Spleen (tissue), 11 donors: ENCODE data around the gene HLF. TPM values are rescaled to one million over a fixed set of nuclear protein-coding genes. Genes with fewer than 3 reads are reported as not detected.

Source experiments
- DNase-seq: peaks from one replicate; pipeline ENCODE4 v3.0.0-alpha.2; 2020
- H3K27ac ChIP-seq, 8 donors: fragments of 200-600 bp; sonication (generic) in 7 of 8; 1 replicate in 4 of 8; 2 replicates in 4 of 8; pipeline versions ENCODE4 v1.5.0 to v1.8.0; 2016 to 2021; ENCODE audit warnings: inconsistent platforms in 4 of 8, mild to moderate bottlenecking in 4 of 8, moderate library complexity in 1 of 8
- H3K27me3 ChIP-seq, 7 donors: fragments of 200-600 bp; sonication (generic) in 6 of 7; replicated peaks in 1 of 7; 1 replicate in 4 of 7; 2 replicates in 3 of 7; pipeline versions ENCODE4 v1.5.0 to v1.8.0; 2016 to 2021; ENCODE audit warnings: inconsistent platforms in 3 of 7, mild to moderate bottlenecking in 1 of 7
- H3K36me3 ChIP-seq, 6 donors: fragments of 200-600 bp; sonication (generic) in 5 of 6; 1 replicate in 4 of 6; 2 replicates in 2 of 6; pipeline versions ENCODE4 v1.5.0 to v1.8.0; 2016 to 2021; ENCODE audit warnings: inconsistent platforms in 2 of 6
- H3K4me1 ChIP-seq, 6 donors: fragments of 200-600 bp; sonication (generic) in 5 of 6; 1 replicate in 3 of 6; 2 replicates in 3 of 6; pipeline versions ENCODE4 v1.5.0 to v1.8.0; 2016 to 2021; ENCODE audit warnings: inconsistent platforms in 3 of 6
- H3K4me3 ChIP-seq, 8 donors: fragments of 200-600 bp; sonication (generic) in 7 of 8; 1 replicate in 4 of 8; 2 replicates in 4 of 8; pipeline versions ENCODE4 v1.5.0 to v1.8.0; 2016 to 2021; ENCODE audit warnings: inconsistent platforms in 4 of 8, mild to moderate bottlenecking in 4 of 8, moderate library complexity in 2 of 8
- H3K9me3 ChIP-seq, 8 donors: fragments of 200-600 bp; sonication (generic) in 7 of 8; 1 replicate in 4 of 8; 2 replicates in 4 of 8; pipeline versions ENCODE4 v1.5.0 to v1.8.0; 2016 to 2021; ENCODE audit warnings: inconsistent platforms in 4 of 8
- CTCF ChIP-seq, 11 experiments: fragments of 200-600 bp in 7 of 11; fragments of 450-650 bp in 4 of 11; sonication (generic) in 4 of 11; IDR thresholded peaks in 8 of 11; conservative IDR thresholded peaks in 3 of 11; 1 replicate in 7 of 11; 2 replicates in 4 of 11; pipeline versions ENCODE4 v1.4.0 to v1.8.0; 2016 to 2021; ENCODE audit warnings: antibody characterized with exemption in 11 of 11, inconsistent platforms in 4 of 11, mild to moderate bottlenecking in 1 of 11
- POLR2A ChIP-seq, 3 donors: fragments of 450-650 bp; IDR thresholded peaks; one replicate each; pipeline ENCODE4 v1.5.1; 2017; ENCODE audit warnings: antibody characterized with exemption in 3 of 3, mild to moderate bottlenecking in 1 of 3
- POLR2AphosphoS5 ChIP-seq, 3 donors: sonication (generic); formaldehyde crosslinking; IDR thresholded peaks; one replicate each; pipeline ENCODE4 v1.5.1; 2017; ENCODE audit warnings: antibody characterized with exemption in 3 of 3
- WGBS, 5 donors: extraction: QIAGEN DNeasy Blood & Tissue Kit in 3 of 5; methylation state at CpG; one replicate each; pipeline versions ENCODE4 v1.1.5 to v1.1.7; 2013 to 2018; 5-methylcytosine and 5-hydroxymethylcytosine counted together
- intact Hi-C: fragments of 100-400 bp; cut with DNase I; formaldehyde crosslinking; loops from one replicate; pipeline ENCODE4 v1.15.0; 2023; ENCODE audit warnings: low total_unique reads
- polyA plus RNA-seq, 3 donors: library from polyadenylated mRNA; stranded (reverse); fragments of 200-250 nt; gene quantifications; one replicate each; pipeline ENCODE4 v1.2.1, GENCODE V29; 2013
- total RNA-seq, 7 donors: library from RNA; depleted of rRNA in 3 of 7; stranded (reverse); fragments of >200 nt in 3 of 7; fragmentation: NEBNext Ultra II Directional in 4 of 7; extraction: Animal tissue kit (Norgen Biotek cat#: 25700) in 4 of 7; gene quantifications; one replicate each; pipeline versions ENCODE4 v1.1.0 to v1.2.1, GENCODE V29; 2016 to 2021
- donor health status: healthy with polysubstance abuse.
- donor health status: DM: no; HTN: no; CAD: no; lungs with moderate emphysema.
- donor health status: DM: no; HTN: no; CAD: no.
- donor health status: Bipolar disorder and iron deficiency.
- donor health status: healthy.
- donor health status: DM: no; HTN: no; CAD: no.
- donor health status: DM: yes; HTN: yes; CAD: no.

Gene HLF
- total and polyA plus RNA-seq, 10 donors, result 1.6 to 37.9 (median 12.9) TPM

DNA sequence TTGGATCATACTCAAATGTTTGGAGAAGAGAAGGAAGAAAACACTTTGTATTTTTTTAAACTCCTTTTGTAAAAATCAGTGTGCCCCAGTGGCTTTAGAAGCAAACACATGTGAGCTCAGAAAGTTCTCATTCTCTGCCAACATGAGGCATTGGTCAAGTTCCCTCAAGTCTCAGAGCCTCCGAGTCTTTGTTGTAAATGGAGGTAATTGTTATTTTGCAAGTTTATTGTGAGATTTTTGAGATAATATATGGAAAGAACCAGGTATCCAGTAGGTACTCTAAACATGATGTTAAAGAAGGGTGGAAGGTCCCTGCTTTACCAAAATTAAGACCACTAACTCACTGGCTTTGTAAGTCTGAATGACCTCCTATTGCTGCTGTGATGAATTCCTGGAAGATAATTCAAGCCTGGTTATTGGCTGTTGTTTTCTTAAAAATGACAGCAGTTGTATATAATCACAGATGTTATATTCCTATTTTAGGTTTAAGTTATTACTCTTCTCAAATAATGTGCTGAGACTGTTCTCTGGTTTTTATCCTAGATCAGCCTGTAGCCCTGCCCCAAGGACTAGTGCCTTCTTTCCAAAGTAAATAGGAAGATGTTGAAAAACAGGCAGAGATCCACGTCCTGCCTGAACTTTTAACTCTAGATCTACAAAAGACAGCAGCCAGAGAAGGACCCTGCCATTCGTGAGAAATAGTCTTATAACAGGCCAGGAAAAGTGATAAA is 2.4 kb downstream of the HLF start:
- Histone ChIP-seq H3K27ac (peak overlapping the region in 4 of 8 donors; percentile 11 to 77 (median 48)), H3K4me3 (no peak overlapping the region), H3K36me3 (no peaks in the 10 kb centered on the region), H3K27me3 (peaks cover 0 to 95% (median 36%) of the 10 kb centered on the region in 7 donors), H3K4me1 (peaks cover 9 to 37% (median 33%) of the 10 kb centered on the region in 6 donors), H3K9me3 (no peaks in the 10 kb centered on the region)
- WGBS, 5 donors, result 42 to 60% (median 57%) methylated on average over 3 of the region's 3 CpGs
- TF ChIP-seq POLR2AphosphoS5 (IDR thresholded peaks at IDR 0.05), result no peak
- no peak for TF ChIP-seq POLR2A (IDR thresholded peaks at IDR 0.05)
- no peak for TF ChIP-seq CTCF (IDR thresholded peaks at IDR 0.05 in 8 of 11, conservative IDR thresholded peaks at IDR 0.05 in 3 of 11)
- intact Hi-C loops, result no loop called here
- no peak for DNase-seq

DNA sequence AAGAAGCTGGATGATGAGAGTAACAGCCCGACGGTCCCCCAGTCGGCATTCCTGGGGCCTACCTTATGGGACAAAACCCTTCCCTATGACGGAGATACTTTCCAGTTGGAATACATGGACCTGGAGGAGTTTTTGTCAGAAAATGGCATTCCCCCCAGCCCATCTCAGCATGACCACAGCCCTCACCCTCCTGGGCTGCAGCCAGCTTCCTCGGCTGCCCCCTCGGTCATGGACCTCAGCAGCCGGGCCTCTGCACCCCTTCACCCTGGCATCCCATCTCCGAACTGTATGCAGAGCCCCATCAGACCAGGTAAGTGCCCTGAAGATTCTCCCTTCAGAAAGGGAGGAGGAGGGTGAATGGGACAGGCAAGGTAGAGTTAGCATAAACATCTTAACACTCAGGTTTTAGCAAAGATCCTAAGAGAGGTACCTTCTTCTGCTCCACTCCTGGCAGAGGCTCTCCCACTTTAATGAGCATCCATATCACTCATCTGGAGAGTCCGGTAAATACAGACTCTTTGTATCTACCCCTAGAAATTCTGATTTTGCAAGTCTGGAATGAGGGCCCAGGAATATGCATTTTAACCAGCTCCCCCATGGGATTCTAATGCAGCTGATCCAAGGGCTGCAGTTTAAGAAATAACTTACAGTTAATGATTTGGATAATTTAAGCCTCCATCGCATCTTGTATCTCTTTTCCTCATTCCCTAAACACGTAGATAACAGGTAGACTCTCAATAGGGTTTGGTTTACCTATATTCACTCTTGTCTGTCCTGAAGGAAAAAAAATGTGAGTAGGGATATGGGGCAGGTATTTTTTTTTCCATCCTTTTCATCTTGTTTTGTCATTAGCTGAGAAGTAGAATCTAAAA is 3.3 kb downstream of the HLF start:
- intact Hi-C loops, result no loop called here
- peak overlapping the region in 3 of 8 donors; percentile 11 to 77 (median 36) for H3K27ac ChIP-seq
- H3K27me3 ChIP-seq, result peaks cover 0 to 95% (median 36%) of the 10 kb centered on the region in 7 donors
- no peaks in the 10 kb centered on the region for H3K36me3 ChIP-seq
- peaks cover 9 to 41% (median 35%) of the 10 kb centered on the region in 6 donors for H3K4me1 ChIP-seq
- H3K9me3 ChIP-seq, result no peaks in the 10 kb centered on the region
- no peak for DNase-seq
- TF ChIP-seq CTCF (IDR thresholded peaks at IDR 0.05 in 8 of 11, conservative IDR thresholded peaks at IDR 0.05 in 3 of 11) (no peak), POLR2AphosphoS5 (IDR thresholded peaks at IDR 0.05) (no peak)
- WGBS, 5 donors, result 77 to 87% (median 80%) methylated on average over 11 of the region's 11 CpGs
- H3K4me3 ChIP-seq, result no peak overlapping the region

DNA sequence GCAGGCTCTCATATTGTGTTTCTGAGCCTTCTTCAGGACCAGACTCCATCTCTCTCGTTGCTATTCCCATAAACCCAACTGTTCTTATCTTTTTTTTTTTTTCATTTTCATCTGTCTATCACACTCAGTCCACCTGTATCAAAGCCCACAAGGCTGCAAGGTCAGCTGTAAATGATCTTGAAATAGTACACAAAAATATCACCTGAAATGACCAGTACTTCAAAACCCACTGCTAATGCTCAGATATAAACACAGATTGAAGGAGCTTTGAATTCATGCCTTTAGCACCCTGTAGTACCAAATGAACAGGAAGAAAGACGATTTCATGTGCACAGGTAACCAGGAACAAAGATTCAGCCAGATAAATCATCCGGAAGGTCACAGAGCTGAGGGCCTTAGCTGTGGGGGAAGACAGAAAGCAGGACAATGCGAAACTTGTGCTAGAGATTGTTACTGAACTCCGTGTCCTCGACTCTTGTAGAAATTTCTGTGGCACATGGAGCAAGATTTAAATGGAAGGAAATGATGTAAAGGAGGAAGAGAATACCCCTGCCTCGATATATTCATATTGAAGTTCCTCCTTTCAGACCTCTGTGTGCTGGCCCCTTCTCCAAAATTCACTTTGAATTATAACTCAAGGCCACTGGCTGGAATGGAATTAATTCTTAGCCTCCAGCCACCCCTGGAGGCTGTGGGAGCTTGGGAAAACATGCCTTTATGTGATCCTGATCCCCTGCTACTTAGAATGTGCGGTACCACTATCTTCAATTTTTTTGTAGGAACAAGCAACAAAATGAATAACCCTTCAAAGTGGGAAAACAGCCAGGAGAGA is 4.1 kb downstream of the HLF start:
- intact Hi-C loops, result no loop called here

More for the DNA sequence above, 4.1 kb downstream of the HLF start:
- Histone ChIP-seq H3K4me3 (no peak overlapping the region), H3K9me3 (no peaks in the 10 kb centered on the region), H3K27me3 (peaks cover 0 to 95% (median 28%) of the 10 kb centered on the region in 7 donors), H3K36me3 (no peaks in the 10 kb centered on the region), H3K27ac (peak overlapping the region in 1 of 8 donors; percentile 29), H3K4me1 (peaks cover 6 to 42% (median 33%) of the 10 kb centered on the region in 6 donors)
- no peak for DNase-seq
- WGBS, 5 donors, result 48 to 66% (median 52%) methylated on average over 8 of the region's 8 CpGs
- TF ChIP-seq POLR2AphosphoS5 (IDR thresholded peaks at IDR 0.05) (no peak), CTCF (IDR thresholded peaks at IDR 0.05 in 8 of 11, conservative IDR thresholded peaks at IDR 0.05 in 3 of 11) (no peak), POLR2A (IDR thresholded peaks at IDR 0.05) (no peak)
